Activated CD4-positive, alpha-beta T cell treated with anti-CD3 and anti-CD28 coated beads, Interleukin-2, Interleukin-4, amounts not matched to agents 100 ng/mL and 50 ng/mL, durations not matched to agents 16 hours and 8 hours (primary cell): Measurements from ENCODE around the gene ARL9.

Experiments used
- DNase-seq: peaks from one replicate; pipeline ENCODE4 v3.0.0-alpha.2; 2020; ENCODE audit warnings: low spot score

Gene ARL9

GRCh38 chr4:56505269-56506130 lies at the start of gene ARL9:
ARL9 (plus strand) TSS chr4:56505791; CDS start chr4:56505863, 72 bp downstream.
- peak; percentile 53 for DNase-seq

- no peak for DNase-seq
These were observed 45.5 kb upstream of the ARL9 start for GRCh38 chr4:56460085-56460484.

GRCh38 chr4:56462157-56462556 lies 43.4 kb upstream of the ARL9 start:
- DNase-seq, result no peak

- no peak for DNase-seq
These were observed 41.9 kb upstream of the ARL9 start for GRCh38 chr4:56463711-56464110.

GRCh38 chr4:56464581-56464980 lies 41.0 kb upstream of the ARL9 start:
- no peak for DNase-seq

GRCh38 chr4:56465599-56466295 lies 39.8 kb upstream of the ARL9 start:
- DNase-seq, result no peak

GRCh38 chr4:56466296-56466761 lies 39.3 kb upstream of the ARL9 start:
- DNase-seq, result peak; percentile 39

GRCh38 chr4:56466910-56467283 lies 38.7 kb upstream of the ARL9 start:
- DNase-seq, result no peak

- peak; percentile 91 for DNase-seq
These were observed 38.1 kb upstream of the ARL9 start, which contains the start of gene SRP72 for GRCh38 chr4:56467284-56468096. SRP72 (plus strand) TSS chr4:56467617; CDS start chr4:56467636, 19 bp downstream.

GRCh38 chr4:56468097-56468422 lies 37.5 kb upstream of the ARL9 start:
- DNase-seq, result peak; percentile 54

- peak; percentile 25 for DNase-seq
These were observed 35.9 kb upstream of the ARL9 start for GRCh38 chr4:56469489-56470210.

- DNase-seq, result no peak
These were observed 29.7 kb upstream of the ARL9 start for GRCh38 chr4:56475917-56476316.

- no peak for DNase-seq
These were observed 28.3 kb upstream of the ARL9 start for GRCh38 chr4:56477192-56477702.

- DNase-seq, result no peak
These were observed 24.9 kb upstream of the ARL9 start for GRCh38 chr4:56480691-56481090.

- no peak for DNase-seq
These were observed 9.3 kb upstream of the ARL9 start for GRCh38 chr4:56496241-56496640.

- no peak for DNase-seq
These were observed 5.5 kb downstream of the ARL9 start for GRCh38 chr4:56511098-56511497.

GRCh38 chr4:56512166-56512565 lies 6.6 kb downstream of the ARL9 start:
- DNase-seq, result no peak

- DNase-seq, result no peak
These were observed 7.9 kb downstream of the ARL9 start for GRCh38 chr4:56513517-56513916.

GRCh38 chr4:56530269-56531148 lies 24.9 kb downstream of the ARL9 start:
- peak; percentile 80 for DNase-seq

GRCh38 chr4:56531149-56531770 lies 25.7 kb downstream of the ARL9 start:
- DNase-seq, result no peak
